ENCODE measurements around the gene TBC1D22A. TPM values are rescaled to one million over a fixed set of nuclear protein-coding genes. Genes with fewer than 3 reads are reported as not detected.

The TBC1D22A gene
- total RNA-seq, 1 experiment from 2014 or later = 20.9 TPM

DNA sequence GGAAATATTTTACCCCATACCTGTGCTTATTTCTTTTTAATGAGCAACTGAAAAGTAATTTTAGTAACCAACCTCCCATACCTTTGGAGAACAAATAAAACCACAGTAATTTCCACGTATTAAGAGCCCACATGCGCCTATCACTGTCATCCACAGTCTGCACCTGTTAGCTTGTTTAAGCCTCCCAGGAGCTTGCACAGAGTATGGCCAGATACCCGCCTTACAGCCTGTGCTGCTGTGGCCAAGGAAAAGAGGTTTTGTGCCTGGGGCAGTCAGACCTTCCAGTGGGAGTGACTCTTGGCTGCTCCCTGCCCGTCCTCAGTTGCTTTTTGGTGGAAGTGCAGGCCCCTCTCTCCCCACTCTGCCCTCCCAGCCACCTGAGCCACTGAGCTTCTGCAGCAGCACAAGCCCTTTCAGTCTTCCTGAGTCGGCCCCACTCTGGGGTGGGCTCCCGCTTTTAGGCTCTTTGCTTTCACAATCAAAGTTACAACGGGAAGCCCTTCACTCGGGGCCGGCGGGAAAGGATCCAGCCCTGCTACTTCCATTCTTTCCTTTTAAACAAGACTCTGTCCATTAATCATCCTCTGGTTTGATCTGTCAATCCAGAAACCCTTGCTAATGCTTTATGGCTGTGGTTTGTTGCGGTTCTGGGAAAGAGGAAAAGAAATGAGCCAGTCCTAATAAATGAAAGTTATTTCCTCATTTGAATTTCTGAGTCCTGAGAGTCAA is 308.8 kb downstream of the TBC1D22A start:
- Histone ChIP-seq H3K36me3 (ENCODE audit: control insufficient read depth in 1 of 2, insufficient read depth in 2 of 2, low read length in 2 of 2) (no peaks in the 10 kb centered on the region), H3K4me1 (ENCODE audit: control insufficient read depth in 1 of 2, insufficient read depth in 2 of 2, low read length in 2 of 2) (no peaks in the 10 kb centered on the region), H3K27me3 (ENCODE audit: insufficient read depth, low read length) (no peaks in the 10 kb centered on the region), H4K20me1 (ENCODE audit: insufficient read depth) (no peaks in the 10 kb centered on the region), H3K4me3 (replicated peaks in 1 of 2; ENCODE audit: low read depth in 1 of 2, low read length in 2 of 2) (no peak overlapping the region), H3K4me2 (ENCODE audit: low read length) (no peak overlapping the region), H2AFZ (ENCODE audit: low read depth, low read length, poor library complexity, severe bottlenecking) (no peak overlapping the region), H3K9ac (ENCODE audit: low read length) (no peak overlapping the region), H3K9me3 (ENCODE audit: control insufficient read depth in 1 of 2, insufficient read depth in 1 of 2, low read depth in 1 of 2, low read length in 2 of 2) (peaks cover 0 to 6% of the 10 kb centered on the region in 2 experiments; a peak in 1 of 4 replicates), H3K27ac (ENCODE audit: low read depth, low read length) (no peak overlapping the region), H3K79me2 (ENCODE audit: insufficient read depth, low read length) (no peaks in the 10 kb centered on the region), H3K9me2 (ENCODE audit: insufficient read depth) (no peaks in the 10 kb centered on the region)
- no TSS peak for BruUV-seq (replicated peaks)
- POLR2A ChIA-PET = no interaction called here
- RAD21 ChIA-PET (ENCODE audit: low non-redundant PET in 1 of 2, low total read pairs in 2 of 2, uncharacterized antibody in 2 of 2, unreplicated experiment in 2 of 2) = no interaction called here
- ATAC-seq (no peak), DNase-seq (ENCODE audit: low read depth, low spot score) (no peak)
- CTCF ChIA-PET = no interaction called here
- TF ChIP-seq EZH2 (IDR thresholded peaks at IDR 0.05) (no peak), EGR1 (IDR thresholded peaks at IDR 0.05; ENCODE audit: low read depth) (no peak), POLR2A (IDR thresholded peaks at IDR 0.05; ENCODE audit: borderline replicate concordance, extremely low read depth, insufficient read depth, insufficient read length) (no peak), SP1 (IDR thresholded peaks at IDR 0.05; ENCODE audit: low read depth) (no peak), YY1 (IDR thresholded peaks at IDR 0.05; ENCODE audit: extremely low read depth, insufficient replicate concordance, low read depth, low read length) (no peak), ELF1 (IDR thresholded peaks at IDR 0.05; ENCODE audit: borderline replicate concordance, low read depth) (no peak), POLR2AphosphoS5 (IDR thresholded peaks at IDR 0.05; ENCODE audit: low read depth, low read length) (no peak), SIN3A (IDR thresholded peaks at IDR 0.05; ENCODE audit: low read depth) (no peak), TCF7L2 (IDR thresholded peaks at IDR 0.05; ENCODE audit: borderline replicate concordance, extremely low read depth, insufficient read depth, insufficient read length) (no peak), ZFX (IDR thresholded peaks at IDR 0.05) (no peak)
- TF ChIP-seq, protein P1, sequence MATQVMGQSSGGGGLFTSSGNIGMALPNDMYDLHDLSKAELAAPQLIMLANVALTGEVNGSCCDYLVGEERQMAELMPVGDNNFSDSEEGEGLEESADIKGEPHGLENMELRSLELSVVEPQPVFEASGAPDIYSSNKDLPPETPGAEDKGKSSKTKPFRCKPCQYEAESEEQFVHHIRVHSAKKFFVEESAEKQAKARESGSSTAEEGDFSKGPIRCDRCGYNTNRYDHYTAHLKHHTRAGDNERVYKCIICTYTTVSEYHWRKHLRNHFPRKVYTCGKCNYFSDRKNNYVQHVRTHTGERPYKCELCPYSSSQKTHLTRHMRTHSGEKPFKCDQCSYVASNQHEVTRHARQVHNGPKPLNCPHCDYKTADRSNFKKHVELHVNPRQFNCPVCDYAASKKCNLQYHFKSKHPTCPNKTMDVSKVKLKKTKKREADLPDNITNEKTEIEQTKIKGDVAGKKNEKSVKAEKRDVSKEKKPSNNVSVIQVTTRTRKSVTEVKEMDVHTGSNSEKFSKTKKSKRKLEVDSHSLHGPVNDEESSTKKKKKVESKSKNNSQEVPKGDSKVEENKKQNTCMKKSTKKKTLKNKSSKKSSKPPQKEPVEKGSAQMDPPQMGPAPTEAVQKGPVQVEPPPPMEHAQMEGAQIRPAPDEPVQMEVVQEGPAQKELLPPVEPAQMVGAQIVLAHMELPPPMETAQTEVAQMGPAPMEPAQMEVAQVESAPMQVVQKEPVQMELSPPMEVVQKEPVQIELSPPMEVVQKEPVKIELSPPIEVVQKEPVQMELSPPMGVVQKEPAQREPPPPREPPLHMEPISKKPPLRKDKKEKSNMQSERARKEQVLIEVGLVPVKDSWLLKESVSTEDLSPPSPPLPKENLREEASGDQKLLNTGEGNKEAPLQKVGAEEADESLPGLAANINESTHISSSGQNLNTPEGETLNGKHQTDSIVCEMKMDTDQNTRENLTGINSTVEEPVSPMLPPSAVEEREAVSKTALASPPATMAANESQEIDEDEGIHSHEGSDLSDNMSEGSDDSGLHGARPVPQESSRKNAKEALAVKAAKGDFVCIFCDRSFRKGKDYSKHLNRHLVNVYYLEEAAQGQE (IDR thresholded peaks at IDR 0.05; ENCODE audit: low read depth) = no peak
- TF ChIP-seq, protein P2, sequence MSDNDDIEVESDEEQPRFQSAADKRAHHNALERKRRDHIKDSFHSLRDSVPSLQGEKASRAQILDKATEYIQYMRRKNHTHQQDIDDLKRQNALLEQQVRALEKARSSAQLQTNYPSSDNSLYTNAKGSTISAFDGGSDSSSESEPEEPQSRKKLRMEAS (IDR thresholded peaks at IDR 0.05) = no peak
- TF ChIP-seq, protein P3, sequence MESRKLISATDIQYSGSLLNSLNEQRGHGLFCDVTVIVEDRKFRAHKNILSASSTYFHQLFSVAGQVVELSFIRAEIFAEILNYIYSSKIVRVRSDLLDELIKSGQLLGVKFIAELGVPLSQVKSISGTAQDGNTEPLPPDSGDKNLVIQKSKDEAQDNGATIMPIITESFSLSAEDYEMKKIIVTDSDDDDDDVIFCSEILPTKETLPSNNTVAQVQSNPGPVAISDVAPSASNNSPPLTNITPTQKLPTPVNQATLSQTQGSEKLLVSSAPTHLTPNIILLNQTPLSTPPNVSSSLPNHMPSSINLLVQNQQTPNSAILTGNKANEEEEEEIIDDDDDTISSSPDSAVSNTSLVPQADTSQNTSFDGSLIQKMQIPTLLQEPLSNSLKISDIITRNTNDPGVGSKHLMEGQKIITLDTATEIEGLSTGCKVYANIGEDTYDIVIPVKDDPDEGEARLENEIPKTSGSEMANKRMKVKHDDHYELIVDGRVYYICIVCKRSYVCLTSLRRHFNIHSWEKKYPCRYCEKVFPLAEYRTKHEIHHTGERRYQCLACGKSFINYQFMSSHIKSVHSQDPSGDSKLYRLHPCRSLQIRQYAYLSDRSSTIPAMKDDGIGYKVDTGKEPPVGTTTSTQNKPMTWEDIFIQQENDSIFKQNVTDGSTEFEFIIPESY (IDR thresholded peaks at IDR 0.05; ENCODE audit: extremely low read depth, insufficient replicate concordance, low read length) = no peak
- TF ChIP-seq, protein P4, sequence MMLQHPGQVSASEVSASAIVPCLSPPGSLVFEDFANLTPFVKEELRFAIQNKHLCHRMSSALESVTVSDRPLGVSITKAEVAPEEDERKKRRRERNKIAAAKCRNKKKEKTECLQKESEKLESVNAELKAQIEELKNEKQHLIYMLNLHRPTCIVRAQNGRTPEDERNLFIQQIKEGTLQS (IDR thresholded peaks at IDR 0.05) = no peak
- intact Hi-C loops (cut with micrococcal nuclease) = no loop called here
